Upper lobe of left lung (tissue), 6 donors: ENCODE results near the gene TRIOBP. TPM values are rescaled to one million over a fixed set of nuclear protein-coding genes. Genes with fewer than 3 reads are reported as not detected.
A peak's percentile ranks its signal among the peaks of the same experiment; 100 is the strongest.

ENCODE experiments used
- ATAC-seq, 2 donors: fragments of 200-7000 bp; cut with Tn5 transposase; one replicate each; pipeline ENCODE4 v1.9.1; 2022; ENCODE audit warnings: mild to moderate bottlenecking in 2 of 2, moderate library complexity in 2 of 2; ENCODE audit not compliant: low FRiP score in 2 of 2
- DNase-seq, 2 donors: peaks; one replicate each; pipeline ENCODE4 v3.0.0-alpha.2; 2019 to 2020
- H3K27ac ChIP-seq, 4 donors: fragments of 200-600 bp; sonication (generic); one replicate each; pipeline ENCODE4 v1.5.1; 2016 to 2019
- H3K27me3 ChIP-seq, 4 donors: fragments of 200-600 bp; sonication (generic); one replicate each; pipeline ENCODE4 v1.5.1; 2017 to 2019
- H3K36me3 ChIP-seq, 4 donors: fragments of 200-600 bp; sonication (generic); one replicate each; pipeline ENCODE4 v1.5.1; 2016 to 2019
- H3K4me1 ChIP-seq, 4 donors: fragments of 200-600 bp; sonication (generic); one replicate each; pipeline ENCODE4 v1.5.1; 2018 to 2019
- H3K4me3 ChIP-seq, 4 donors: fragments of 200-600 bp; sonication (generic); one replicate each; pipeline ENCODE4 v1.5.1; 2017 to 2019; ENCODE audit warnings: mild to moderate bottlenecking in 2 of 4, moderate library complexity in 1 of 4
- H3K9me3 ChIP-seq, 4 donors: fragments of 200-600 bp; sonication (generic); one replicate each; pipeline ENCODE4 v1.5.1; 2018 to 2019
- EP300 ChIP-seq, 4 donors: sonication (generic); formaldehyde crosslinking; IDR thresholded peaks; one replicate each; pipeline ENCODE4 v1.5.1; 2017; ENCODE audit warnings: antibody characterized with exemption in 4 of 4, control low read depth in 2 of 4
- POLR2A ChIP-seq, 4 donors: fragments of 450-650 bp; IDR thresholded peaks; one replicate each; pipeline ENCODE4 v1.5.1; 2016 to 2017; ENCODE audit warnings: antibody characterized with exemption in 4 of 4, mild to moderate bottlenecking in 2 of 4
- POLR2AphosphoS5 ChIP-seq, 2 donors: sonication (generic); formaldehyde crosslinking; IDR thresholded peaks; one replicate each; pipeline ENCODE4 v1.5.1; 2017; ENCODE audit warnings: antibody characterized with exemption in 2 of 2
- WGBS, 2 donors: methylation state at CpG; one replicate each; pipeline ENCODE4 v1.1.5; 2017 to 2018; 5-methylcytosine and 5-hydroxymethylcytosine counted together
- total RNA-seq, 6 donors: library from RNA; depleted of rRNA in 4 of 6; stranded (reverse); fragments of >200 nt in 4 of 6; gene quantifications; one replicate each; pipeline versions ENCODE4 v1.1.0 to v1.2.1, GENCODE V29; 2016 to 2021
- TF ChIP-seq, protein P1 (sequence below), 6 experiments: fragments of 450-650 bp in 4 of 6; fragments of 200-600 bp in 2 of 6; sonication (generic) in 2 of 6; IDR thresholded peaks; one replicate each; pipeline ENCODE4 v1.5.1; 2016 to 2019; ENCODE audit warnings: antibody characterized with exemption in 6 of 6
- donor health status: DM: no; HTN: no; CAD: no; lungs with moderate emphysema.
- donor health status: DM: no; HTN: yes; CAD: no; lungs with severe emphysema.

TRIOBP gene
- total RNA-seq, 6 donors from 2014 or later: 76.5 to 151 (median 113) TPM

- DNase-seq (no peak), ATAC-seq (no peak)
- Histone ChIP-seq H3K4me1 (peaks cover 28 to 48% (median 34%) of the 10 kb centered on the region in 4 donors), H3K27me3 (no peaks in the 10 kb centered on the region), H3K36me3 (no peaks in the 10 kb centered on the region), H3K4me3 (peak overlapping the region; percentile 6 to 62 (median 60)), H3K9me3 (no peaks in the 10 kb centered on the region), H3K27ac (peak overlapping the region in 3 of 4 donors; percentile 52 to 75 (median 70))
- 7 to 8% methylated on average over 12 to 13 of the region's 13 CpGs for WGBS, 2 donors
- TF ChIP-seq EP300 (IDR thresholded peaks at IDR 0.05) (no peak), POLR2AphosphoS5 (IDR thresholded peaks at IDR 0.05) (no peak), POLR2A (IDR thresholded peaks at IDR 0.05) (no peak)
- TF ChIP-seq, protein P1, sequence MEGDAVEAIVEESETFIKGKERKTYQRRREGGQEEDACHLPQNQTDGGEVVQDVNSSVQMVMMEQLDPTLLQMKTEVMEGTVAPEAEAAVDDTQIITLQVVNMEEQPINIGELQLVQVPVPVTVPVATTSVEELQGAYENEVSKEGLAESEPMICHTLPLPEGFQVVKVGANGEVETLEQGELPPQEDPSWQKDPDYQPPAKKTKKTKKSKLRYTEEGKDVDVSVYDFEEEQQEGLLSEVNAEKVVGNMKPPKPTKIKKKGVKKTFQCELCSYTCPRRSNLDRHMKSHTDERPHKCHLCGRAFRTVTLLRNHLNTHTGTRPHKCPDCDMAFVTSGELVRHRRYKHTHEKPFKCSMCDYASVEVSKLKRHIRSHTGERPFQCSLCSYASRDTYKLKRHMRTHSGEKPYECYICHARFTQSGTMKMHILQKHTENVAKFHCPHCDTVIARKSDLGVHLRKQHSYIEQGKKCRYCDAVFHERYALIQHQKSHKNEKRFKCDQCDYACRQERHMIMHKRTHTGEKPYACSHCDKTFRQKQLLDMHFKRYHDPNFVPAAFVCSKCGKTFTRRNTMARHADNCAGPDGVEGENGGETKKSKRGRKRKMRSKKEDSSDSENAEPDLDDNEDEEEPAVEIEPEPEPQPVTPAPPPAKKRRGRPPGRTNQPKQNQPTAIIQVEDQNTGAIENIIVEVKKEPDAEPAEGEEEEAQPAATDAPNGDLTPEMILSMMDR (IDR thresholded peaks at IDR 0.05): peak in 1 of 6 experiments; percentile 9
Measured at GRCh38 chr22:37801946-37802309, 105.1 kb downstream of the TRIOBP start.

DNA sequence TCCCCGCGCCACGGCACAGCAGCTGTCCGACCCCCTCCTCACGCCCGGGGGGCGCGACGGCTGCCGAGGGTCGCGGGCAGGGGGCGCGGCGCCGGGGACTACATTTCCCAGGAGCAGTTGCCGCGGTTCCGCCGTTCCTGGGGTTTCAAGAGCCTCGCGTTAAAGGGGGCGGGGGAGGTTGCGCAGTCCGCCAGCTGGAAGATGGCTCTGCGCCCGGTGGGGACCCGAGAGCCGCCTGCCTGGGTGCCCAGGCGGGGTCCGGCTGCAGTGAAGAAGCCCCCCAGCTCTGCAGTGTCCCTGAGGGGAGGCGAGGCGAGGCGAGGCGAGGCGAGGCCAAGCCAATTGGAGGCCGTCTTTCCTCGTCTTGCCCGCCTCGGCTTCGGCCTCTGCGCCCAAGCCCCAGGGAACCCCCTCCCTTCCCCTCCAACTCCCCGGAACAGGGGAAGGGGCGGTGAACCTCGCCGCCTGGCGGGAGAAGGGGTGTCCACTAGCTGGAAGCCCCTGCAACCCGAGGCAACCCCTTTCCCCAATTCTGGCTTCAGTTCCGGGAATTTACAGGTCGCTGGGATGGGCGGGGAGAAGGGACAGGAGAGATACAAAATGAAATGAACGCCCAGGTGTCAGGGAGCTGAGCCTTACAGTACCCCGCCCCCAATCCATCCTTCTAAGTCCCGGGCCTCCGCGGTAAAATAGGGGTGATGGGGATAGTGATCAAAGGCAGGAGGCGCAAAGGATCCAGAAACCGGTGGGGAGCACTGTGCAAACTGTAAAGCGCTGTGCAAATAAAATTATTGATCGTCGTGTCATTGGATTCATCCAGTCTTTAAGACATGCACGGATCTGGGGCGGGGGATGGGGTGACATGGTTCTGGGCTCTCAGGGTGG, 105.7 kb downstream of the TRIOBP start:
- no peak for TF ChIP-seq EP300 (IDR thresholded peaks at IDR 0.05)
- peak in 1 of 2 donors; percentile 36 for TF ChIP-seq POLR2AphosphoS5 (IDR thresholded peaks at IDR 0.05)
- TF ChIP-seq, protein P1 (IDR thresholded peaks at IDR 0.05): no peak
- TF ChIP-seq POLR2A (IDR thresholded peaks at IDR 0.05): peak in 1 of 4 donors; percentile 74
- H3K4me3 ChIP-seq: peak overlapping the region; percentile 6 to 62 (median 60)
- ATAC-seq (peak in 1 of 2 donors; percentile 51), DNase-seq (peak; percentile 73 to 90)
- 3 to 14% methylated on average over 17 to 39 of the region's 63 CpGs for WGBS, 2 donors
- no peaks in the 10 kb centered on the region for H3K27me3 ChIP-seq
- H3K27ac ChIP-seq: peak overlapping the region in 3 of 4 donors; percentile 52 to 75 (median 70)
- H3K9me3 ChIP-seq: no peaks in the 10 kb centered on the region
- H3K36me3 ChIP-seq: no peaks in the 10 kb centered on the region
- peaks cover 31 to 55% (median 40%) of the 10 kb centered on the region in 4 donors for H3K4me1 ChIP-seq

GRCh38 chr22:37803195-37803638, 106.4 kb downstream of the TRIOBP start:
- no peaks in the 10 kb centered on the region for H3K27me3 ChIP-seq
- TF ChIP-seq EP300 (IDR thresholded peaks at IDR 0.05) (no peak), POLR2AphosphoS5 (IDR thresholded peaks at IDR 0.05) (no peak)
- H3K9me3 ChIP-seq: no peaks in the 10 kb centered on the region
- no peaks in the 10 kb centered on the region for H3K36me3 ChIP-seq
- peak overlapping the region in 2 of 4 donors; percentile 58 to 62 for H3K4me3 ChIP-seq
- DNase-seq: no peak
- peak overlapping the region in 1 of 4 donors; percentile 70 for H3K27ac ChIP-seq
- ATAC-seq: no peak
- H3K4me1 ChIP-seq: peaks cover 33 to 58% (median 43%) of the 10 kb centered on the region in 4 donors
- 38 to 45% methylated on average over 16 of the region's 16 CpGs for WGBS, 2 donors

DNA sequence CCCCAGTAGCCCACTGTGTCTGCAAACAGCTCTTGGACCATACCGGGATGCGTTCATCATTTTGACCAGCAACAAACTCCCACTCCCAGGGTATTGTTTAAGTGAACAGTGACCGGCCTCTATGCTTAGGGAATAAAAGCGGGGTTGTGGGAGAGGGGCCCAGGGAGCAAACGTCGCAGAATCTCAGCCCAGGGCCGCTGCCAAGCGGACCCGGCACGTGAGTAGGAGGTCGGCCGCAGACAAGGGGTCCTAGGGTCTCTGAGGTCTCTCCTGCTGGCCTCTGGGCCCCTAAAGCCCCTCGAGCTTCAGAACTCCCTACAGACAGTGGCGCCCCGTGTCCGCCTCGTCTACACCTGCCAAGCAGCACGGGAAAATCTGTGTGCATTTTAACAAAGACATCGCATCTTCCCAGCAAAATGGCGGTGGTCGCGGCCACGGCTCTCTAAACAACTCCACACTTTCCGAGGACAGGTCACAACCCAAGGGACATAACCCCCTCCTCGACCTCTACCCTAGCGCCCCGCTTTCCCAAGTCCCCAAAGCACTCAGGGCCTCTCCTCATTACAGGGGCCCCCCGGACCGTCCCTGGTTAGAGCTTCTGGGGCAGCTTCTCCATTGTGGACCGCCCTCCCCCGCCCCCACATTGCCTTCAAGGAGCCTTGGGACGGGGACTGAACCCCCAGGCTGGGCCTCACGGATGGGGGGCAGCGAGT, 106.9 kb downstream of the TRIOBP start:
- DNase-seq: no peak
- TF ChIP-seq POLR2A (IDR thresholded peaks at IDR 0.05) (no peak), POLR2AphosphoS5 (IDR thresholded peaks at IDR 0.05) (no peak), EP300 (IDR thresholded peaks at IDR 0.05) (no peak)
- TF ChIP-seq, protein P1 (IDR thresholded peaks at IDR 0.05): no peak
- peak overlapping the region in 1 of 4 donors; percentile 58 for H3K4me3 ChIP-seq

More for the DNA sequence above, 106.9 kb downstream of the TRIOBP start:
- Histone ChIP-seq H3K36me3 (no peaks in the 10 kb centered on the region), H3K27me3 (no peaks in the 10 kb centered on the region), H3K9me3 (no peaks in the 10 kb centered on the region), H3K4me1 (peaks cover 37 to 64% (median 48%) of the 10 kb centered on the region in 4 donors), H3K27ac (peak overlapping the region in 3 of 4 donors; percentile 88 to 92 (median 89))
- 73 to 77% methylated on average over 20 to 33 of the region's 34 CpGs for WGBS, 2 donors
- no peak for ATAC-seq
